ENCODE data around the gene NEDD4L.

NEDD4L gene

DNA sequence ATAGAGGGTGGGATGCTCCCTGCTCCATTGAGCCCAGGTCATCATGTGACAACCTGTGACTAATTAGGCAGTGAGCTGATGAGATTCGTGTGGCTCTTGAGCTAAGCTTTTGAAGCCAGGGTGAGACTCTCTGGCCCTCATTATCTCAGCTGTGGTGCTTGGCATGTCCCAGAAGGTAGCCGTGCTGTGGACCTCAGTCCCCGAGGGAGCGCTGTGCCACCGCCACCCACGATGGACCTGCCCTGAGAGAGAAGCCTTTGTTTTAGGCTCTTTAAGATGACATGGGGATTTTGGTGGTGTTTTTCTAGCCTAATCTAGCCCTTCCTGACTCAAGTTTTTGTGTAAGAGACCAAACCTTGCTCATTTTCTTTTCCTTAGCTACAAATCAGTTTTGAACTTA lies 66.4 kb downstream of the NEDD4L start:
- no CpG with 5 or more reads among the region's 6 CpGs for WGBS (ENCODE audit: extremely low coverage, insufficient coverage, insufficient read length)
- H4K12ac ChIP-seq (ENCODE audit: low read depth, low read length): no peak overlapping the region
- no peak overlapping the region for H3K9ac ChIP-seq (ENCODE audit: low read length)

DNA sequence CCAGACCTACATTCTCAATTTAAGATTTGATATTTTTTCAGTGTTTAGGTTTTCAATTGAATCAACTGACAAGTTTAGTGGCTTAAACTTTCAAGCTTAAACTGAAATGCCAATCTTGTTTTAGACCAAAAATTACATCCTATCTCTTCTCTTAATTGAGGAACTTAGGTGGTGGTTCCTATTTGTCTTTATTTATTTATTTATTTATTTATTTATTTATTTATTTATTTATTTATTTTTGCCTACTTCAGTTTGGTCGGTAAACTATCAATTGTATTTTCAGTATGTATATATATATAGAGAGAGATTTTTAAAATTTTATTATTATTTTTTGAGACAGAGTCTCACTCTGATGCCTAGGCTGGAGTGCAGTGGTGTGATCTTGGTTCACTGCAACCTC lies 68.1 kb downstream of the NEDD4L start:
- Histone ChIP-seq H2AFZ (ENCODE audit: insufficient read depth, low read length, poor library complexity) (no peak overlapping the region), H3K79me2 (ENCODE audit: control insufficient read depth, insufficient read depth, low read length, poor library complexity) (no peaks in the 10 kb centered on the region), H3K27ac (ENCODE audit: low read depth, low read length) (no peak overlapping the region), H3K9me3 (ENCODE audit: insufficient read depth, low read depth, low read length) (peaks cover 1% of the 10 kb centered on the region), H4K12ac (ENCODE audit: low read depth, low read length) (no peak overlapping the region), H3K23ac (ENCODE audit: low read length) (no peak overlapping the region), H2BK120ac (ENCODE audit: insufficient read depth, low read length, poor library complexity) (no peak overlapping the region), H3K4ac (ENCODE audit: low read depth, low read length) (no peak overlapping the region), H4K8ac (ENCODE audit: low read depth, low read length) (no peak overlapping the region), H2BK12ac (ENCODE audit: low read length) (no peak overlapping the region), H3K9ac (ENCODE audit: low read length) (no peak overlapping the region), H3K4me1 (ENCODE audit: control insufficient read depth in 1 of 2, insufficient read depth in 2 of 2, low read length in 2 of 2) (no peaks in the 10 kb centered on the region), H3K36me3 (ENCODE audit: control insufficient read depth in 1 of 2, insufficient read depth in 2 of 2, low read length in 2 of 2) (no peaks in the 10 kb centered on the region), H3K18ac (ENCODE audit: low read length) (no peak overlapping the region), H3K4me3 (ENCODE audit: low read depth, low read length) (no peak overlapping the region), H3K14ac (ENCODE audit: low read length) (no peak overlapping the region), H4K91ac (ENCODE audit: low read depth, low read length) (no peak overlapping the region), H3K4me2 (ENCODE audit: low read length) (no peak overlapping the region), H2BK5ac (ENCODE audit: low read depth, low read length, poor library complexity) (no peak overlapping the region), H2AK5ac (ENCODE audit: low read length) (no peak overlapping the region), H3K79me1 (ENCODE audit: low read length) (no peaks in the 10 kb centered on the region), H3K27me3 (ENCODE audit: insufficient read depth, low read length) (no peaks in the 10 kb centered on the region)
- no CpG with 5 or more reads among the region's 1 CpG for WGBS (ENCODE audit: extremely low coverage, insufficient coverage, insufficient read length)
- DNase-seq: no peak

More for the DNA sequence above, 66.4 kb downstream of the NEDD4L start:
- H3K79me2 ChIP-seq (ENCODE audit: control insufficient read depth, insufficient read depth, low read length, poor library complexity): no peaks in the 10 kb centered on the region
- no peak overlapping the region for H2AFZ ChIP-seq (ENCODE audit: insufficient read depth, low read length, poor library complexity)
- no peak overlapping the region for H2AK5ac ChIP-seq (ENCODE audit: low read length)
- no peak overlapping the region for H3K18ac ChIP-seq (ENCODE audit: low read length)
- no peak overlapping the region for H3K4me3 ChIP-seq (ENCODE audit: low read depth, low read length)
- no peaks in the 10 kb centered on the region for H3K27me3 ChIP-seq (ENCODE audit: insufficient read depth, low read length)
- H3K4me1 ChIP-seq (ENCODE audit: control insufficient read depth in 1 of 2, insufficient read depth in 2 of 2, low read length in 2 of 2): no peaks in the 10 kb centered on the region
- no peak overlapping the region for H3K23ac ChIP-seq (ENCODE audit: low read length)
- no peak overlapping the region for H4K8ac ChIP-seq (ENCODE audit: low read depth, low read length)
- H3K27ac ChIP-seq (ENCODE audit: low read depth, low read length): no peak overlapping the region
- no peak overlapping the region for H2BK12ac ChIP-seq (ENCODE audit: low read length)
- H2BK120ac ChIP-seq (ENCODE audit: insufficient read depth, low read length, poor library complexity): no peak overlapping the region
- H3K9me3 ChIP-seq (ENCODE audit: insufficient read depth, low read depth, low read length): no peaks in the 10 kb centered on the region
- no peak overlapping the region for H2BK5ac ChIP-seq (ENCODE audit: low read depth, low read length, poor library complexity)
- no peak overlapping the region for H3K4me2 ChIP-seq (ENCODE audit: low read length)
- no peaks in the 10 kb centered on the region for H3K79me1 ChIP-seq (ENCODE audit: low read length)
- H3K36me3 ChIP-seq (ENCODE audit: control insufficient read depth in 1 of 2, insufficient read depth in 2 of 2, low read length in 2 of 2): no peaks in the 10 kb centered on the region
- H3K14ac ChIP-seq (ENCODE audit: low read length): no peak overlapping the region
- H3K4ac ChIP-seq (ENCODE audit: low read depth, low read length): no peak overlapping the region
- H4K91ac ChIP-seq (ENCODE audit: low read depth, low read length): no peak overlapping the region
- no peak for DNase-seq

DNA sequence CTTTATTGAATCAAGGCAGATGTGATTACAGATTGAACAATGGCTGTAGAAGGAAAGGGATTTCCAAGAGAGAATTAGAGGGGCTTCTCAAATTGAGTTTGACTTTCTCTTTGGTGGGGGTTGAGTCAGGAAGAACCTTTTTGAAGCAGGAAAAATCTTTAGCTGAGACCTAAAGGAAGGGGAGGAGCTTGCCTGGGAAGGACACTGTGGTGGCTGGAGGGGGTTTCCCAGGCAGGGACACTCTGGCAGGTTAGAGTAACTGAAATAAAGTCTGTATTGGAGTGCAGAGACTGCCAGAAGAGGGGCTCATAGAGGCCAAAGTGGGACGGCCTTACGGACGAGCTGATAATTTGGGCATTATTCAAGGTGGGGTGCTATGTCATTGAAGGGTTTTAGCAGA lies 69.3 kb downstream of the NEDD4L start:
- H3K9ac ChIP-seq (ENCODE audit: low read length): no peak overlapping the region
- no peak overlapping the region for H2BK120ac ChIP-seq (ENCODE audit: insufficient read depth, low read length, poor library complexity)
- no peak overlapping the region for H3K18ac ChIP-seq (ENCODE audit: low read length)
- no peak overlapping the region for H3K4me3 ChIP-seq (ENCODE audit: low read depth, low read length)
- H4K8ac ChIP-seq (ENCODE audit: low read depth, low read length): no peak overlapping the region
- H4K12ac ChIP-seq (ENCODE audit: low read depth, low read length): no peak overlapping the region
- no peak overlapping the region for H3K4me2 ChIP-seq (ENCODE audit: low read length)
- H2BK5ac ChIP-seq (ENCODE audit: low read depth, low read length, poor library complexity): no peak overlapping the region
- no peak overlapping the region for H2AK5ac ChIP-seq (ENCODE audit: low read length)
- no peaks in the 10 kb centered on the region for H3K27me3 ChIP-seq (ENCODE audit: insufficient read depth, low read length)
- H3K4ac ChIP-seq (ENCODE audit: low read depth, low read length): no peak overlapping the region
- no peaks in the 10 kb centered on the region for H3K36me3 ChIP-seq (ENCODE audit: control insufficient read depth in 1 of 2, insufficient read depth in 2 of 2, low read length in 2 of 2)
- H3K79me1 ChIP-seq (ENCODE audit: low read length): no peaks in the 10 kb centered on the region
- H3K4me1 ChIP-seq (ENCODE audit: control insufficient read depth in 1 of 2, insufficient read depth in 2 of 2, low read length in 2 of 2): no peaks in the 10 kb centered on the region
- no peak overlapping the region for H3K14ac ChIP-seq (ENCODE audit: low read length)
- H3K23ac ChIP-seq (ENCODE audit: low read length): no peak overlapping the region
- no peak overlapping the region for H3K27ac ChIP-seq (ENCODE audit: low read depth, low read length)
- H4K91ac ChIP-seq (ENCODE audit: low read depth, low read length): no peak overlapping the region
- H3K79me2 ChIP-seq (ENCODE audit: control insufficient read depth, insufficient read depth, low read length, poor library complexity): no peaks in the 10 kb centered on the region
- H2AFZ ChIP-seq (ENCODE audit: insufficient read depth, low read length, poor library complexity): no peak overlapping the region
- H2BK12ac ChIP-seq (ENCODE audit: low read length): no peak overlapping the region
- no peak for DNase-seq
- no CpG with 5 or more reads among the region's 3 CpGs for WGBS (ENCODE audit: extremely low coverage, insufficient coverage, insufficient read length)
- peaks cover 1% of the 10 kb centered on the region for H3K9me3 ChIP-seq (ENCODE audit: insufficient read depth, low read depth, low read length)

DNA sequence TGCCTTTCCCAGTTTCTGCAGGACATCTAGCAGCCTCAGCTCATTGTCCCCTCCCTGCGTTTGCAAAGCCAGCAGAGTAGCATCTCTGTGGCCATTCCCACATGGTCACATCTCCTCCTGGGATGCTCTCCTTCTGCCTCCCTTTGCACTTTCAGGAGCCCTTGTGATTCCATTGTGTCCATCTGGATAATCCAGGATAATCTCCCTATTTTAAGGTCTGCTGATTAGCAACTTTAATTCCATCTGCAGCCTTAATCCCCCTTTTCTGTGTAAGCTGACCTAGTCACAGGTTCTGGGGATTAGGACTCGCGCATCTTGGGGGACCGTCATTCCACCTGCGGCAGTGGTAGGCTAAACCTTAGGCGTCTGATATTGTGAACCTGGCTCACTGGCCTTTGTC lies 70.7 kb downstream of the NEDD4L start:
- Histone ChIP-seq H3K36me3 (ENCODE audit: control insufficient read depth in 1 of 2, insufficient read depth in 2 of 2, low read length in 2 of 2) (no peaks in the 10 kb centered on the region), H3K79me1 (ENCODE audit: low read length) (no peaks in the 10 kb centered on the region), H2BK12ac (ENCODE audit: low read length) (no peak overlapping the region), H3K9me3 (ENCODE audit: insufficient read depth, low read depth, low read length) (peaks cover 1% of the 10 kb centered on the region), H3K4me3 (ENCODE audit: low read depth, low read length) (no peak overlapping the region), H3K18ac (ENCODE audit: low read length) (no peak overlapping the region), H3K4me2 (ENCODE audit: low read length) (no peak overlapping the region), H3K4ac (ENCODE audit: low read depth, low read length) (no peak overlapping the region), H4K12ac (ENCODE audit: low read depth, low read length) (no peak overlapping the region), H3K23ac (ENCODE audit: low read length) (no peak overlapping the region), H3K4me1 (ENCODE audit: control insufficient read depth in 1 of 2, insufficient read depth in 2 of 2, low read length in 2 of 2) (no peaks in the 10 kb centered on the region), H2AK5ac (ENCODE audit: low read length) (no peak overlapping the region), H3K14ac (ENCODE audit: low read length) (no peak overlapping the region), H4K8ac (ENCODE audit: low read depth, low read length) (no peak overlapping the region), H2AFZ (ENCODE audit: insufficient read depth, low read length, poor library complexity) (no peak overlapping the region), H3K9ac (ENCODE audit: low read length) (no peak overlapping the region), H3K27me3 (ENCODE audit: insufficient read depth, low read length) (no peaks in the 10 kb centered on the region), H3K79me2 (ENCODE audit: control insufficient read depth, insufficient read depth, low read length, poor library complexity) (peaks cover 1% of the 10 kb centered on the region), H2BK120ac (ENCODE audit: insufficient read depth, low read length, poor library complexity) (no peak overlapping the region), H3K27ac (ENCODE audit: low read depth, low read length) (no peak overlapping the region), H4K91ac (ENCODE audit: low read depth, low read length) (no peak overlapping the region), H2BK5ac (ENCODE audit: low read depth, low read length, poor library complexity) (no peak overlapping the region)
- no CpG with 5 or more reads among the region's 6 CpGs for WGBS (ENCODE audit: extremely low coverage, insufficient coverage, insufficient read length)
- no peak for DNase-seq

All from trophoblast cell (in vitro differentiated cells and primary cell).